M059J (cell line): Measurements from ENCODE around the gene SSH3. TPM values are rescaled to one million over a fixed set of nuclear protein-coding genes. Genes with fewer than 3 reads are reported as not detected.
A peak's percentile ranks its signal among the peaks of the same experiment; 100 is the strongest.

Experiments used
- DNase-seq: peaks from one replicate; pipeline ENCODE4 v3.0.0-alpha.2; 2012; ENCODE audit warnings: low read depth
- total RNA-seq: library from RNA; depleted of rRNA; stranded (reverse); fragments of >200 nt; shearing (Covaris generic); gene quantifications from 2 replicates; pipeline ENCODE4 v1.2.3, GENCODE V29; 2014

The SSH3 gene
- total RNA-seq, 1 experiment from 2014 or later: 18.4 TPM

DNA sequence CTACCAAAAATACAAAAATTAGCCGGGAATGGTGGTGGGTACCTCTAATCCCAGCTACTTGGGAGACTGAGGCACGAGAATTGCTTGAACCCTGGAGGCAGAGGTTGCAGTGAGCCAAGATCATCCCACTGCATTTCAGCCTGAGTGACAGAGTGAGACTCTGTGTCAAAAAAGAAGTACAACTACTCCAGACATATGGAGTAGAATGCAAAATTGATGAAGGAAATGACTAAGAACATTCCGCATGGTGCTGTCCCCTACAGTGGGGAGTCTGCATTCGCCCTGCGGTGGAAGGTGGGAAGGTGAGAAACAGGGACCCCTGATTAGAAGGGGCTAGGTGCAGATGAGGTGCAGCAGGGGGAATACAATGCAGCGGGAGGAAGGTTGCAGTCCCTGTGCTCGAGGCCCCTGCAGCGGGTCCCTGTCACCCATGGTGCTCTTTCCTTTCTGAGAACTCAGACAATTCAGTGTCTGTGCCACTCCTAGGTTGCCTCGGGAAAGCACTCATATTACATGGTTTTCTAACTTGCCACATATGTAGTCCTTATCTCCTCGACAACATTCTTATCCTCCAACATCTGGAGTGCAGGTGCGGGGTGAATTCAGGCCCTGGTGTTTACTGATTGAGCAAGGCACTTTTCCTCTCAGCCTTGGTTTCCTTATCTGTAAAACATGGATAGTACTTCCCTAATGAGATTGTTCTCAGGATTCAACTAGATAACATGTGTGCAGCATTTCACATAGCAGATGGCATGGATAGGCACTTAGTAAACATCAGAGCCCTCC is 44.8 kb downstream of the SSH3 start:
- DNase-seq: no peak

DNA sequence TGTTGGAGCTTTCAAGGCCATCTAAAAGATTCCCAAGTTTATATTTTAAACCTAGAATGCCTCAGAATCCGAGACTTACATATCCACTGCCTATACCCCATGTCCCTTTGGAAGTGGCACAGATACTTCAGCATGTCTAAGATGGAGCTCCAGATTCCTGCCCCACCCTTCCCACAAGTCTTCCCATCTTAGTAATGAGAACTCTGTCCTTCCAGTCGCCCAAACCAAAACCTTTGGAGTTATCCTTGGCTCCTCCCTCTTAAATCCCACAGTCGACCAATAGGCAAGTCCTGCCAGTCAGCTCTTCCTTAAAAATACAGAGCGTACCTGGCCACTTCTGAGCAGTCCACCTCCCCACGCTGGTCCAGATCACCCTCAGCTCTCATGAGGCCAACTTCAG is 45.7 kb downstream of the SSH3 start:
- DNase-seq: no peak

- no peak for DNase-seq
Measured at GRCh38 chr11:67349457-67349856, 46.1 kb downstream of the SSH3 start.

DNA sequence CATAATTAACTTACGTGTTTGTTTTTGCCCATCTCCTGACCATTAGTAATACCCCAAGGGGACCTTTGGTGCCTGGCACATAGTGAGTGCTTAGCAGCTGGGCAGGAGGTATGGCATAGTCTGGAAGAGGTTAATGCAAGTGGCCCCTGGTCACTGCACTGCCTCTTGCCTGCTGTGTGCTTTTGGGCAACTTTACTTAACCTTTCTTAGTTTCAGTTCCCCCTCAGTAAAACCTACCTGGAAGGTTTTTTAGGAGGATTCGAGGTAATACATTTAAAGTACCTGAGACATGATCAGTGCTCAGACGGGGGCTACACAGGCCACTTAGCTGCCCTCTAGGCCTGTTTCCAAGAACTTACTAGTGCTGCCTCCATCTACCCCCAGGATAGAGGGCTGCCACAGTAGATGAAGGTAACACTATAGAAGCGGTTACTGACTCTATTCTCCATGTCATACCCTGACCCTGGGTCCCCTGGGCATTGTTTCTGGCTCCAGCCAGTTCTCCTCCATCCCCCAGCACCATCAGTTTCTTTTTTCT is 46.7 kb downstream of the SSH3 start:
- DNase-seq: no peak

DNA sequence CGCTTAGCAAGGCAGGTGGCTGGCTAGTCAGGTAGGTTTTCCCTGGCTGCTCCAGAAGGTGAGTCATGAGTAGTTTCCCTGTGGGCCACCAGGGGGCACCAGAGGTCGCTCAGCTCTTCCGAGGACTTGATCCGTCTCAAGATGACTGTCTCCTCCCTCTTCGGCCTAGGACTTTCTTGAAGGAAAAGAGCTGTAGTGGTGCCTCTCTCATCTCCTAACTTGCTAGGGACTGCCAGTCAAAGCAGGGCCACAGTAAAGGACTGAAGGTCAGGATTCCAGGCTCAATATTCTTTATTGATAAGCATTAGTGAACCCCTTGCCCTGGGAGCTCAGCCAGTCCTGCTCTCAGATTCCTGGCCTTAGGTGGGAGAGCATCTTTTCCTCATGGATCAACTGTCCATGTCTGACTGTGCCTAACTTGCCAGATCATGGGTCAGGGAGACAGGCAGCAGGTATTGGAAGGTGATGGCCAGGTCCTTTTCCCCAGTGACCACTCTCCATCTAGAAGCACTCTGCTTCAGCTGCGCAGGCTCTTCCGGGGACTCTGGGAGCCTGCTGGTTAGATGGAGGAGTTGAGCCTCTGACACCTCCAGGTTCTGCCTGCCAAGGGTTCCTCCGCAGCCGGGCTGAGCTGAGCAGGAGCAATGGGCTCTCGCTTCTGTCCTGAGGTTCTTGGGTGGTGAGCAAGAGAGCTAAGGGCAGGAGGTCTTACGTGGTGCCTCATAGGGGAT is 48.1 kb downstream of the SSH3 start:
- DNase-seq: peak; percentile 81

GRCh38 chr11:67352546-67353316 is 49.4 kb downstream of the SSH3 start:
- DNase-seq: no peak

DNA sequence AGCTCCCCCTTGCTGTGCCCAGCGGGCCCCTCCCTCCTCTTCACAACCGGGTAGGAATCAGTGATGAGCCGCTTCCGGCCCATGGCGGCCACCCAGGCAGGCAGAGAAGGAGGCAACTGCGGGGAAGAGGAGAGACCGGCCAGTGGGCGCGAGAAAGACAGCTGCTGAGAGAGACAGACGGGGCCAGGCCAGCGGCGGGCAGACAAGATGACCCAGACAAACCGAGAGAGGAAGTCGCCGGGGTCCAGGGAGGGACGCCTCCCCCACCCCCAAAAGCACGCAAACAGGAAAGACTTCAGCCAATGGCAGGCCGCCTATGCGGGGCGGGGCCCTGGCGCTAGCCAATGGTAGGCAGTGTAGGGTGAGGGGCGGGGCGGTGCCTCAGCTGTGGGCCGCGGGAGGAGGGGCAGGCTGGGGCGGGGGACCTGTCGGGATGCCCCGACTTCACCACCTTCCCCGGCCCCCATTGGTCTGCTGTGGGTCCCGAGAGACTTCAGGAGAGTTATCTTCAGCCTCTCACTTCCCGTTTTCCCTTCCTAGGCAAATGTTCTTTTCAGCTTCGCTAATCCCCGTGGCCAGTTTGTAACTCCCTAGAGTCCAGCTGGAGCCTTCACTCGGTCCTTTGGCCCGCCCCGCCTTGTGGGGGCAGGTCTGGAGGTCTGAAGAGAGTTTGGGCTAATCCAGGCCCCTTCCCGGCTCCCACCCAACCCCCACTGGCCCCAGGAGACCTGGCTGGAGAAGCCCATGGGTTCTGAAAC is 50.2 kb downstream of the SSH3 start, which contains the start of gene POLD4:
POLD4 (minus strand) TSS at position 230 of the 758 bp plus-strand sequence; CDS start at position 83, 147 bp downstream.
- peak; percentile 95 for DNase-seq

DNA sequence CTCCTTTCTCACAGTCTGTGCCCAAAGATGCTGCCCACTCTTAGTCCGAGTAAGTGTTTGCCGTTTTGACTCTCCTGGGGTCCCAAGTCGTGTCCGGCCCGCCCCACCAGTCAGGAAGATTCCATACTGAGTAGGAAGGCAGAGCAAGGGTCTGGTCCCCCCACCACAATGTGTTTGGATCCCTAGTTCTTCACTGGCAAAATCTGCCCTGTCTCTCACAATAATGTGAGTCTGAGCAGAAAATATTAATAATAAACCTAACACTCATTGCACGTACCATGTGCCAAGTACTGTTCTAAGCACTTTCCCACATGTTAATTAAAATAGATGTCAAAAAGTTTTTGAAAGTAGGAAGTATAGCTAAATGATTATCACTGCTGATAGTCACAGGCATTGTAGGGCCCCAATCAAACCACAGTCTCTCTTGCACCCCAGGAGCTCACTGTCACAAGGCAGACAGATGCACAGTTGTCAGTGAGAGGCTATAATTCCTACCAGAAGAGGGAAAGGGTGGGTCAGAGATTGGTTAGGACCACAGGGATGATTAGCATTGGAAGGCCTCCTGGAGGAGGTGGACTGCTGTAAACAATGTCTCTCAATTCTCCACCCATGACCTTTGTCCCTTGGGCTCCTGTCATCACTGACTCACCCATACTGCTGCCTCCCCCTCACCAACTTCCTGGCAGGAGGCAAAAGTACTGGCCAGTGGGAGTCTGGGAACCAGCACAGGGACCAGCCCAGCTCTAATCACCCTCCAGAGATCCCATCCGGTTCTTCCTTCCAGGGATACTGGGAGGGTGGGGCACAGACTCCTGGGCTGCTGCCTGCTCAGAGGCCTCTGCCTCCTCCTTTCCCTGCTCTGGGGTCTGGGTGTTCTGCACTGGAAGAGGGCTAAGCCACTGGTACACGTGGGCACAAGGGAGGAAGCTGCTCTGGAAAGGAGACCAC is 51.0 kb downstream of the SSH3 start:
- peak; percentile 98 for DNase-seq

DNA sequence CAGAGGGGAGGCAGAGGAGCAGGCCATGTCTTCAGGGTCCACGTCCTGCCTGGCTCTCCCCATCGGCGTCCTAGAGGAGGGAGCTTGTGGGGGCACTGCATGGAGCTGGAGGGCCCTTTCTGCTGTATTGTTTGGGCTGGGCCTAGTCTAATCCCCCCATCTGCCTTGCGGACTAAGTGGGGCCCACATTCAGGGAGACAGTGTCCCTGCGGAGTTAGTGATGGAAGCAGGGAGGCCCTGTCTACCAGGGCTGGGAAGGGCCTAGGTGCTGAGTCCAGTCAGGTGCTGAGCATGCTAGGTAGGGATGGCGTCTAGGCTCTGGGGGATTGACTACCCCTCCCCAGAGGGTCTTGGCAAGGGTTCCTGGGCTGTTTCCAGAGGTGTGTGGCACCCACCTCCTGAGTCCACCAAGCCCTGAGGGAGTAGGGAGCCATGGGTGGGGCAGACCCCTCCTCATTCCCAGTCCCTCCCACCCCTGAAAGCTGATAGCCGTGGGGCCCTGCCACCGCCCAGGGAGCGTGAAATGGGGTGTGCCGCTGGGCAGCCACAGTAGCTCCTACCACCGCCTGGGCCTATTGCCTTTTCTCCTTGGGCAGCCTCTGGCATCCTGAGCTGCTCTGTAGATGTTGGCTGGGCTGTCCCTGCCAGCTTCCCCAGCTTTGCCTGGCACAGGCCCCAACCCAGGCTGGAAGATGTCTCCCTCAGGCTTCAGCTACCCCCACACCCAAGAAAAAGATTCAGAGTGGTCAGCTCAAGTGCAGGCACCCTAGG is 51.9 kb downstream of the SSH3 start:
- no peak for DNase-seq

DNA sequence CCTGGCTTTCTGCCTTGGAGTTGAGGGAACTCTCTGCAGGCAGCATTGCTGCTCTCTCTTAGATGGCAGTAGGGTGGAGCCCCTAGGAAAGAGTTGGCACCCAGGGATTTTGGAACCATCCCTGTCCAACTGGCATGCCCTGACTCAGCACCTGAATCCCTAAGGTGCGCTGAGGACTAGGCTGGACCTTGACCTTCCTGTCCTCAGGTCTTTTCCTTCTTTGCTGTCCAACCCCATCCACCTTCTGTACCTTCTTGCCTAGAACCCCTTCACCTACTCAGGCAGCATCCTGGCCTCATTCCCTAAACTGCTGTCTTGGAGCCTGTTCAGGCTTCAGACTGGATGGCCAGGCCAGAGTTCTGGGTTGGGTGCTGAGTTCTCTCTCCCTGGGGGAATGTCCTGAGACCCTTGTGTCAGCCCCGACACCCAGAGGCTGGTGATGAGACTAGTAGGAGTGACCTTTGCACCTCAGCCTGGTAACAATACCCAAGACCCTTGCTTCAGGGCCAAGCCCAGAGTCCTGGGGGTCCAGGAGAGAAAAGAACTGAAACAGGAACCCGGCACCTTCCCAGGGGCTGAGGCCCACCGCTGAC is 52.6 kb downstream of the SSH3 start:
- DNase-seq: no peak

- DNase-seq: no peak
Measured at GRCh38 chr11:67356387-67356863, 53.1 kb downstream of the SSH3 start.

DNA sequence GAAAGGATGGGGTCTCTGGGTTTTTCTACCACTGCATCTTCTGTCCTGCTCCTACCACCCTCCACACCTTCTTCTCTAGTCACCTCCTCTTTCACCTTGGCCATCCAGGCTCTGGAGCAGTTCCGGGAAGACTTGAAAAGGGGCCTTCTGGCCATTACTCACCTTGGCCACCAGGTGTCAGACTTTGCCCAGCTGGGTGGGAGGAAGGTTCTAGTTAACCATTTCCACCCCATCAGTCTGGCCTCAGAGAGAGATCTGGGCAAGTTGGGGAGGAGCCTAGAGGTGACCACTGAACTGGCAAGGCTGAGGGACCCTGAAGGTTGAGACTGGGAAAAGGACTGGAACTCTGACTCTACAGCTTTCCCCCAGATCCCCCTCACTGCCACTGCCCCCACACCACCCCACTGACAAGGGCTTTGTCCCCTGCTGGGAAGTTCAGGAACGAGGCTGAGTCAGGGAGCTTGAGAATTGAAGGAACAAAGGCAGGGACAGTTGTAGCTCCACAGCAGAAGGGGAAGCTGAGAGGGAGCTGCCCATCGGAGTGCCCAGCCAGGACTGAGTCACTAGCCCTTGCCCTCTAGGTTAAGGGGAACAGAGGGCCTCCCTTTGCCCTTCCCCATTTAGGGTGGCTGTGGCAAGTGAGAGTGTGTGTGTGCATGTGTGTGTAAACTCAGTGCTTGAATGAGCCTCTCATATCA is 53.7 kb downstream of the SSH3 start:
- DNase-seq: peak; percentile 82

GRCh38 chr11:67357831-67358670 is 54.7 kb downstream of the SSH3 start:
- peak; percentile 92 for DNase-seq
